Esophagus squamous epithelium (tissue), 5 donors: ENCODE results near the gene PPP4C. TPM values are rescaled to one million over a fixed set of nuclear protein-coding genes. Genes with fewer than 3 reads are reported as not detected.

Experiments
- DNase-seq: peaks from one replicate; lab custom pipeline; 2025; lab: John Stamatoyannopoulos, UW
- H3K27ac ChIP-seq, 4 donors: fragments of 200-600 bp; sonication (generic); one replicate each; pipeline ENCODE4 v1.5.1; 2016 to 2019; ENCODE audit warnings: mild to moderate bottlenecking in 1 of 4
- H3K27me3 ChIP-seq, 4 donors: fragments of 200-600 bp; sonication (generic); 1 replicate in 3 of 4; 2 replicates in 1 of 4; pipeline versions ENCODE4 v1.5.1 to v1.6.0; 2017 to 2021; ENCODE audit warnings: antibody characterized with exemption in 1 of 4
- H3K36me3 ChIP-seq, 3 donors: fragments of 200-600 bp; sonication (generic); one replicate each; pipeline ENCODE4 v1.5.1; 2016 to 2019
- H3K4me1 ChIP-seq, 3 donors: fragments of 200-600 bp; sonication (generic); one replicate each; pipeline ENCODE4 v1.5.1; 2017 to 2019
- H3K4me3 ChIP-seq, 4 donors: fragments of 200-600 bp; sonication (generic); 1 replicate in 3 of 4; 2 replicates in 1 of 4; pipeline ENCODE4 v1.5.1; 2016 to 2019; ENCODE audit warnings: mild to moderate bottlenecking in 2 of 4, moderate library complexity in 1 of 4
- H3K9me3 ChIP-seq, 3 donors: fragments of 200-600 bp; sonication (generic); one replicate each; pipeline ENCODE4 v1.5.1; 2016 to 2019
- CTCF ChIP-seq, 6 experiments: fragments of 450-650 bp in 4 of 6; fragments of 200-600 bp in 2 of 6; sonication (generic) in 2 of 6; IDR thresholded peaks; one replicate each; pipeline ENCODE4 v1.5.1; 2016 to 2019; ENCODE audit warnings: antibody characterized with exemption in 6 of 6, mild to moderate bottlenecking in 4 of 6, moderate library complexity in 4 of 6
- POLR2A ChIP-seq, 4 donors: fragments of 450-650 bp; IDR thresholded peaks; one replicate each; pipeline ENCODE4 v1.6.1; 2017; ENCODE audit warnings: antibody characterized with exemption in 4 of 4, mild to moderate bottlenecking in 4 of 4, moderate library complexity in 3 of 4
- WGBS, 2 donors: methylation state at CpG; one replicate each; pipeline ENCODE4 v1.1.5; 2018; 5-methylcytosine and 5-hydroxymethylcytosine counted together
- intact Hi-C: fragments of 100-400 bp; cut with DNase I; formaldehyde crosslinking; loops from one replicate; pipeline ENCODE4 v1.15.0; 2022
- total RNA-seq, 4 donors: library from RNA; depleted of rRNA; stranded (reverse); fragments of >200 nt; gene quantifications; one replicate each; pipeline ENCODE4 v1.1.0, GENCODE V29; 2016
- donor health status: DM: yes; HTN: yes; CAD: no.

PPP4C gene
- total RNA-seq, result 100 to 1,000 TPM in 1 of 4 donors, 10 to 100 TPM in 3; 67.9 to 100 (median 78.4) TPM

GRCh38 chr16:30075503-30076275 lies at the start of gene PPP4C:
Gene PPP4C, plus strand, starts transcription at chr16:30075994. Its CDS starts 384 bp downstream, at chr16:30076378.
- Histone ChIP-seq H3K9me3 (no peaks in the 10 kb centered on the region), H3K27ac (peak within 1 kb of the TSS; percentile 95 to 98 (median 96)), H3K27me3 (no peaks in the 10 kb centered on the region), H3K4me1 (peaks cover 26 to 60% (median 30%) of the 10 kb centered on the region in 3 donors), H3K4me3 (peak within 1 kb of the TSS; percentile 84 to 99 (median 96)), H3K36me3 (peaks cover 12 to 70% (median 15%) of the 10 kb centered on the region in 3 donors)
- DNase-seq, result no peak
- intact Hi-C loops, result no loop called here
- peak in 2 of 4 donors; percentile 67 to 87 for TF ChIP-seq POLR2A (IDR thresholded peaks at IDR 0.05)
- TF ChIP-seq CTCF (IDR thresholded peaks at IDR 0.05), result peak in 2 of 6 experiments; percentile 2 to 13
- 4% methylated on average over 30 to 36 of the region's 67 CpGs for WGBS, 2 donors

- peaks cover 9 to 14% (median 10%) of the 10 kb centered on the region in 3 donors for H3K4me1 ChIP-seq
- no peaks in the 10 kb centered on the region for H3K9me3 ChIP-seq
- no peaks in the 10 kb centered on the region for H3K36me3 ChIP-seq
- H3K27ac ChIP-seq, result no peak overlapping the region
- WGBS, 2 donors, result 64 to 80% methylated on average over 1 to 2 of the region's 18 CpGs
- TF ChIP-seq POLR2A (IDR thresholded peaks at IDR 0.05) (no peak), CTCF (IDR thresholded peaks at IDR 0.05) (no peak)
- intact Hi-C loops, result loop anchor here (5.0 kb wide), 1 partner anchor 329 kb away; no protein-coding TSS in a partner anchor
- H3K4me3 ChIP-seq, result no peak overlapping the region
- peaks cover 0 to 77% (median 9%) of the 10 kb centered on the region in 4 donors for H3K27me3 ChIP-seq
- DNase-seq, result no peak
Measured at GRCh38 chr16:30026449-30026848, 49.3 kb upstream of the PPP4C start.

GRCh38 chr16:30027588-30028437 lies 48.0 kb upstream of the PPP4C start:
- WGBS, 2 donors, result 36 to 37% methylated on average over 12 to 13 of the region's 13 CpGs
- H3K9me3 ChIP-seq, result no peaks in the 10 kb centered on the region
- no peaks in the 10 kb centered on the region for H3K36me3 ChIP-seq
- H3K4me3 ChIP-seq, result no peak overlapping the region
- intact Hi-C loops, result loop anchor here (5.0 kb wide), 1 partner anchor 331 kb away; no protein-coding TSS in a partner anchor
- DNase-seq, result no peak
- TF ChIP-seq CTCF (IDR thresholded peaks at IDR 0.05), result no peak
- no peak for TF ChIP-seq POLR2A (IDR thresholded peaks at IDR 0.05)
- H3K4me1 ChIP-seq, result peaks cover 6 to 14% (median 11%) of the 10 kb centered on the region in 3 donors
- H3K27ac ChIP-seq, result no peak overlapping the region
- peaks cover 0 to 90% (median 17%) of the 10 kb centered on the region in 4 donors for H3K27me3 ChIP-seq

GRCh38 chr16:30028438-30029076 lies 47.2 kb upstream of the PPP4C start:
- intact Hi-C loops, result loop anchor here (5.0 kb wide), 1 partner anchor 331 kb away; no protein-coding TSS in a partner anchor
- DNase-seq, result no peak

More at GRCh38 chr16:30028438-30029076, 47.2 kb upstream of the PPP4C start:
- Histone ChIP-seq H3K4me1 (peaks cover 6 to 14% (median 11%) of the 10 kb centered on the region in 3 donors), H3K27me3 (peaks cover 0 to 98% (median 17%) of the 10 kb centered on the region in 4 donors), H3K27ac (no peak overlapping the region), H3K9me3 (no peaks in the 10 kb centered on the region), H3K4me3 (no peak overlapping the region), H3K36me3 (no peaks in the 10 kb centered on the region)
- TF ChIP-seq POLR2A (IDR thresholded peaks at IDR 0.05), result no peak
- TF ChIP-seq CTCF (IDR thresholded peaks at IDR 0.05), result no peak
- 0 to 15% methylated on average over 6 to 14 of the region's 18 CpGs for WGBS, 2 donors
